ENCODE results near the gene CD163L1.

- TF ChIP-seq, protein P1, sequence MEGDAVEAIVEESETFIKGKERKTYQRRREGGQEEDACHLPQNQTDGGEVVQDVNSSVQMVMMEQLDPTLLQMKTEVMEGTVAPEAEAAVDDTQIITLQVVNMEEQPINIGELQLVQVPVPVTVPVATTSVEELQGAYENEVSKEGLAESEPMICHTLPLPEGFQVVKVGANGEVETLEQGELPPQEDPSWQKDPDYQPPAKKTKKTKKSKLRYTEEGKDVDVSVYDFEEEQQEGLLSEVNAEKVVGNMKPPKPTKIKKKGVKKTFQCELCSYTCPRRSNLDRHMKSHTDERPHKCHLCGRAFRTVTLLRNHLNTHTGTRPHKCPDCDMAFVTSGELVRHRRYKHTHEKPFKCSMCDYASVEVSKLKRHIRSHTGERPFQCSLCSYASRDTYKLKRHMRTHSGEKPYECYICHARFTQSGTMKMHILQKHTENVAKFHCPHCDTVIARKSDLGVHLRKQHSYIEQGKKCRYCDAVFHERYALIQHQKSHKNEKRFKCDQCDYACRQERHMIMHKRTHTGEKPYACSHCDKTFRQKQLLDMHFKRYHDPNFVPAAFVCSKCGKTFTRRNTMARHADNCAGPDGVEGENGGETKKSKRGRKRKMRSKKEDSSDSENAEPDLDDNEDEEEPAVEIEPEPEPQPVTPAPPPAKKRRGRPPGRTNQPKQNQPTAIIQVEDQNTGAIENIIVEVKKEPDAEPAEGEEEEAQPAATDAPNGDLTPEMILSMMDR (conservative IDR thresholded peaks at IDR 0.05 in 1 of 2, IDR thresholded peaks at IDR 0.05 in 1 of 2; ENCODE audit: low read depth in 1 of 2, low read length in 2 of 2) = peak; percentile 92 to 97
- TF ChIP-seq EZH2 (IDR thresholded peaks at IDR 0.05; ENCODE audit: low read length, missing control alignments) = no peak
These were observed 16.7 kb upstream of the CD163L1 start for GRCh38 chr12:7460375-7461259.

Measured in fibroblast of lung (primary cell).